GM21737 (cell line): ENCODE measurements around the gene DEPDC4.
A peak's percentile ranks its signal among the peaks of the same experiment; 100 is the strongest.

ENCODE experiments used
- ATAC-seq: cut with Tn5 transposase; IDR thresholded peaks from one replicate; pipeline ENCODE4 v1.9.1; 2021; ENCODE audit warnings: mild to moderate bottlenecking, moderate library complexity; ENCODE audit not compliant: unreplicated experiment

Gene DEPDC4

GRCh38 chr12:100215209-100215608 is 51.7 kb downstream of the DEPDC4 start:
- ATAC-seq = no peak

- no peak for ATAC-seq
These were observed 52.4 kb downstream of the DEPDC4 start for GRCh38 chr12:100214518-100214917.

- ATAC-seq = no peak
These were observed 53.6 kb downstream of the DEPDC4 start for GRCh38 chr12:100213016-100213891.

GRCh38 chr12:100211698-100212097 is 55.2 kb downstream of the DEPDC4 start:
- ATAC-seq = no peak

- ATAC-seq = no peak
These were observed 58.0 kb downstream of the DEPDC4 start for GRCh38 chr12:100208834-100209233.

GRCh38 chr12:100207311-100207710 is 59.6 kb downstream of the DEPDC4 start:
- ATAC-seq = no peak

GRCh38 chr12:100201604-100202423 is 65.1 kb downstream of the DEPDC4 start:
- ATAC-seq = no peak

- ATAC-seq = peak; percentile 96
These were observed 66.3 kb downstream of the DEPDC4 start, which contains the start of gene ACTR6 for GRCh38 chr12:100200463-100201181. ACTR6 (plus strand) TSS chr12:100200815; CDS start chr12:100200852, 37 bp downstream.

- ATAC-seq = peak; percentile 65
These were observed 67.3 kb downstream of the DEPDC4 start for GRCh38 chr12:100199347-100200149.

GRCh38 chr12:100199023-100199346 is 67.9 kb downstream of the DEPDC4 start:
- ATAC-seq = no peak

- no peak for ATAC-seq
These were observed 69.4 kb downstream of the DEPDC4 start for GRCh38 chr12:100197486-100197885.

GRCh38 chr12:100193085-100193484 is 73.8 kb downstream of the DEPDC4 start:
- ATAC-seq = no peak
